ENCODE data around the gene CCNY.
A peak's percentile ranks its signal among the peaks of the same experiment; 100 is the strongest.
"Not testable (repeated sequence)": the region's sequence is repeated elsewhere in the genome, so short reads cannot be mapped to it uniquely, and the experiment has no call there.

The CCNY gene

DNA sequence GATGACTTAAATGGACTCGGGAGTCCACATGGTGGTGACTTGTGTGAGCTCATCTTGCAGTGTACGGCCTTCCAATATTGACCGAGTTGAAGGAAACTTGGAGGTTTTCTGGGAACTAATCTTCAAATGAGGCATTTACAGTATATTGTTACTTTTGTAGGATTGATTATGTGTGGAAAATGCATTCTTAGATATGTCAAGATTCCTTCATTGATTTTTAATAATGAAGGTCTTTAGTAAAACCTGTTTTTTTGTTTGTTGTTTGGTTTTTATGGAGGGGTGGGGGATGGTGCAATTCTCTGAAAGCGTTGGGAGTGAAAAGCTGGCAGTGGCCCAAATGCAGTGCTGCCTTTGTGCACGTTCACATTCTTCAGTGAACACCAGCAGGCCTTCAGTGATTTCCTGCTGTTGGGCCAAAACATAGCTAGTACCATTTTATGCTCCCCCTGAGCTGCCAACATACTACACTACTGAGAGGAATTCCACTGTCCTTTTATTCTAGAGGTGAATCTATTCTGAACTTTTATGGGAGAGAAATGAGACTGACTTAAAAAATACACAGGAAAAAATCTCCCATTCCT lies 50.4 kb downstream of the CCNY start:
- peak; percentile 79 for DNase-seq

DNA sequence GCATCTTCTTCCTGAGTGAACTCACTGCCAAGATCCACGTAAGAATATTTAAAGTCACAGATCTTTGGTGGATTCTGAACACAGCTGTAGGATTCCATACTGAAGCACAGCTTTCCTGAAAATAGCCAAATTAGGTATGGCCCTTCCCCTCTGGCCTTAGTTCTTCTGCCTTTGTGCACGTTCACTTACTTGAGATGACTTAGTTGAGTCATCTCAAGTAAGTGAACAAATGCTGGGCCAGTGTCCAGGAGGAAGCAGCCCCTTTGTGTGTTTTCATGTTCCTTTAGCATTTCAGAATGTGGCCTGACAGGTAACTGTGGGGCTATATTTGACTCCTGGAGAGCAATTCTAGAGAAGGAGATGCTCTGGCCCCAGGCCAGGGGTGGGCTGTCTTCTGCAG lies 51.5 kb downstream of the CCNY start:
- peak; percentile 66 for DNase-seq

DNA sequence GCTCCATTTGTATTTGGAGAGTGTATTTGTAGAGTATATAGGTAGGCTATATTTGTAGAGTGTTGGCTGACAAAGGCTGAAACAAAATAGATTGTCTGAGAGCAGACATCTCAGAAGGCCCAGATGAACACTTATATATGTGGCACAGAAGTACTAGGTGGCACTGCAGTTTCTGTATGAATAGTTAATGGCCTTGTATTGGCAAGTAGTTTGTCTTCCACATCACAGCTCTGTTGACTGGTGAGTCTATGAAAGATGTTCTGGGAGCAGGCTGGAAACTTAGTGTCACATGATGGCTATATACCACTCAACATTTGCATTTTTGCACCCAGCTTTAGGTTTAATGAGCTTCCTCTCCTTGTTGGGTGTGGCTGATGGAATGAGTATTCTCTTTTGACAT lies 51.9 kb downstream of the CCNY start:
- no peak for DNase-seq

DNA sequence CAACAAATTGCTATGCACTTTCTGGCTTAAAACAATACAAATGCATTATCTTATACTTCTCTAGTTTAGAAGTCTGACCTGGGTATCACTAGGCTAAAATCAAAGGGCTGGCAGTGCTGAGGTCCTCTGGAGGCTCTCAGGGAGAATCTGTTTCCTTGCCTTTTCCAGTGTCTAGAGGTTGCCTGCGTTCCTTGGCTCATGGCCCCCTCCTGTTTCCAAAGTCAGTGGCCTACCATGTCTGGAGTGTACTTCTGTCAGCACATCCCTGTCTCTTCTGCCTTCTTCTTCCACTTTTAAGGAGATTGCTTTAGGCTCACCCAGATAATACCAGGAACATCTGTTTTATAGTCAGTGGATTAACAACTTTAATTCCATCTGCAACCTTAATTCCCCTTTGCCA lies 52.4 kb downstream of the CCNY start:
- no peak for DNase-seq

DNA sequence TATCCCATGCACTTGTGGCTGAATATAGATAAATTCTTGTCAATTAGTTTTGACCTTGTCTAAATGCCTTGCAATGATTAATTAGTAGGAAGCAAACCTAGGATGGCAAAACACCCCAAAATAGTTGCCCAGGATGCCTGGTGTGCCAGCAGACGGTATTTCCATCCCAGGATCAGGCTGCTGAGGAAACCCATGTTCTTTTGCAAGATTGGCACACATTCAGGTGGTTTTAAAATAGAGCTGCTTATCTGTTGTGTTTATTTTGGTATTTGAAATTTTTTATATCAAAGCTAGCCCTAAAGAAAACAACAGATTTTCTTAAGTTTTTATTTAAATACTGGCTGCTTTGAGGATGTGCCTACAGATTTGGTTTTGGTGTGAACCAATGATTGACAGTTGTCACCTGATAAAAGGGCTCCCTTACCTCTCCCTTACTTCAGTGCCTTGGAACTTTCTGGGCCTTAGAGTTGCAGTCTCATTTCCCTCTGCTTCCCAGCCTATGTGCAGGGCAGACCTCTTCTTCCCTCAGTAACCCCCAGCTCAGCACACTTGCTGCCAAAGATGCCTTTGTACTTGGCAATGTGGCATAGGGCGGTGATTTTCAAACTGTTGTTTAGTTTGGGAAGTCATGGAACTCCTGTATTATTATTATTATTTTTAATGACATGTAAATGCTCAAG lies 54.0 kb downstream of the CCNY start:
- no peak for DNase-seq

DNA sequence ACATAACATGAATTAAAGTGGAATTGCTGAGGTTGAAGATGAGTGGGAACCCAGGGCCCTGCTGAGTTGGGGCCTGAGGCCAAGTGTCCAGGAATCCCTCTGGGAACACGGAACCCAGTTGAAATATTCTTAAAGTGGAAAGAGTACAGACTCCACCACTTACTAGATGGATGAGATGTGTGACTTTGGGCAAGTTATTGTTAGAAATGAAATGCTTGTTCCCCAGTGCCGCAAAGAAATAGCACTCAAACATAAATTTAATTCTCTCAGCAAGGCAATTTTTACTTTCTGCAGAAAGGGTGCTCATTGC lies 54.5 kb downstream of the CCNY start:
- no peak for DNase-seq

DNA sequence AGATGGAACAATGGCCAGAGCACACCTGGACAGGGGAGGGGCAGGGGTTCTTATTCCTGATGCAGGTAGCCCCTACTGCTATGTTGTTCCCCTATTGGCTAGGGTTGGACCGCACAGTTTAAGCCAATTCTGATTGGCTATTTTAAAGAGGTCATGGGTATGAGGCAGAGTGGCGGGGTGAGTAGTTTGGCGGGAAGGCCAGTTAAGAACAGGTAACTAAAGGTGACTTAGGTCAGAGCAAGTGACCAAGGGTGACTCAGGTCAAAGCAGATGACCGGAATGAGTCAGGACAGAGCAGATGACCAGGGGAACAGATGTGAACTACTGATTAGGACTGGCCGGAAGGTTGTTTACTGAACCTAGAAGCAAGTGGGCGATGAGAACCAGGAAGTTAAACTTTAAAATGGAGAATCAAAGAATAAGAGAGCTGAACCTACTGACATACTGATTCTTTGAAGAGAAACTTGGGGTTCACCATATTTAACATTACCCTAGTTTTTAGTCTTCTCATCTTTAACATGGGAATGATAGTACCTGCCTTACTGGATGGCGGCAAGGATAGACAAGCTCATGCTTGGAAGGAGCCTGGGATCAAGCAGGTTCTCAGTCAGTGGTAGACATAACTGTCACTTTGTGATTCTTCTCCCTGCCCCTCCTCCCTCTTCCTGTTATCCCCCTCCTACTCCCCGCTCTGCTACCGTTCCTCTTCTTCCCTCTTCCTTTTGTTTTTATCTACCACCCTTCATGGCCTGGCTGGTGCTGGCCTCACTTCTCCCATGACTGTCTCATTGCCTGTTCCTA lies 55.0 kb downstream of the CCNY start:
- DNase-seq = no peak

DNA sequence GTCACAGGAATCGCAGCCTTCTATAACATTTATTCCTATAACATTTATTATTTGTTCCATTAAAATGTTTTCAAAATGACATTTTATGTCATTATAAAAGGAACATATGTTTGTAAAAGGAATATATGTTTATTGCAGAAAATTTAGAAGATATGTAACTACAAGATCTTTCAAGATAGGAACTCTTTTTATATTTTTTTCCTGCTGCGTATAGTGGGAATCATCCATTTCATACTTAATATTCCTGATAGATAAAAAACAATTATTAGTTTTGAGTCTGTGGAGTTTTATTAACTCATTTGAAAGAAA lies 55.6 kb downstream of the CCNY start:
- no peak for DNase-seq

DNA sequence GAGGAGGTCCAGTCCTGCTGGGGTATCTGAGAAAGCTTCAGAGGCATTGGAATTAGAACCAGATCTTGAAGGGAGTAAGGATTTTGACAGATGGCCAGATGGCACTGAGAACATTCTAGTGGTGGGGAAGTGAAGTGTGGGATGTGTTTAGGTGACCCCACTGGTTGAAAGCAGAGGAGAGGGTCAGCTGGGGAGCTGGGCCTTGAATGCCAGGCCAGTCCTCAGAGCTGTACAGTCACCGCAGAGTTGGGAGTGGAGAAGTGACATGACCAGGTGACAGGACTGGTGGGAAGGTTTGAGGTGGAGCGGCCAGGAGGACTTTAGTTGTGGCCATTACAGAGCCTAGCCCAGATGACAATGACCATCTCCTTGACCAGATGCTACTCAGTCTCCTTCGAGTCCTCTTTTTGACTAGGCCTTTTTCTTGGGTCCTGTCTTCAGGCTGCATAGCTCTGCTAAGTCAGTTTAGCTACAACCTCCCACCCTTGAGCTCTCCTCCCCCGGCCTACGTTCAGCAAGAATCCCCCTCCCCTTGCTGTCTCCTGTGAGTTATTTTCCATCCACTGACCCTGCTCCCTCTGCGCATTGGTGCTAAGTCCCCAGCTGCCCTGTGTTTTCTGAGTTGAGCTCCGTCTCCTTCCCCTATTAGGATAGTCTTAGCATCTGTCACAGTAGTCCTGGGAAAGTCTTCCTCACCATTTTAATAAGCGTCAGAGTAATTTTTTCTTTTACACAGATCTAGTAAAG lies 56.3 kb downstream of the CCNY start:
- no peak for DNase-seq

DNA sequence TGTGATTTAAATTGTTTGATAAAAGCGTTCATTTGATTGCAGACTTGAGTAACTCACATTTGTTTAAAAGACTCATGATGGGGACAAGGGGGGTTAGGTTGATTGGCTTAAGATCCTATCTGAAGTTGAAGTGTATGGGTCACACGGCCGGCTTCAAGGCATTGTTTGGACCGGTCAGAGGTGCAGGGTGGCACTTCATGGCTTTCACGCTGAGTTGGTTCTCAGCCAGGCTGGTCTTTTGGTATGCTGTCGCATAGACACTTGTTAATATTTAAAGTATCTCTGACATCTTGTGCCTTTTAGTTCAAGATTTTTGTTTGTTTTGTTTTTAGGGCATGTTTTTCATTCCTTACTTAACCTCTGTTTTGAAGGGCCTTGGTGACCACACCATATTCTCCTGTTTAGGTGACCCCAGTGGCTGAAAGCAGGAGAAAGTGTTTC lies 58.1 kb downstream of the CCNY start:
- no peak for DNase-seq

DNA sequence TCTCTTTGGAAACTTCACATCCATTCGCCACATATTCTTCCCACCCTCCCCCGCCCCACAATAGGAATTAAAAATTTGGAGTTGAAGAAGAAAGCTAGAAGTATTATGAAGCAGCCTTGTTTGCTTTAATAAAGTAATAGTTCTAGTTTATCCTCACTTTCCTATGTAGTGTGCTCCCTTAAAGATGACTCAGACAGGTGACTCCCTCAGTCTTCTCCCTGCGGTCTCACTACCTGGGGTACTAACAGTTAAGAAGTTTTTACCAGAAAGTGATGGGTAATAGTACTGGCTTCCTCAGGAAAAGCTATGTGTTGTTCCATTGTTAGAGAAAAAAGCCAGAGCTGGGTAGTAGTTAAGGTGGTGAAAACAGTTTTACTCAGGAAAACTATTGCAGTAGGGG lies 58.6 kb downstream of the CCNY start:
- no peak for DNase-seq

DNA sequence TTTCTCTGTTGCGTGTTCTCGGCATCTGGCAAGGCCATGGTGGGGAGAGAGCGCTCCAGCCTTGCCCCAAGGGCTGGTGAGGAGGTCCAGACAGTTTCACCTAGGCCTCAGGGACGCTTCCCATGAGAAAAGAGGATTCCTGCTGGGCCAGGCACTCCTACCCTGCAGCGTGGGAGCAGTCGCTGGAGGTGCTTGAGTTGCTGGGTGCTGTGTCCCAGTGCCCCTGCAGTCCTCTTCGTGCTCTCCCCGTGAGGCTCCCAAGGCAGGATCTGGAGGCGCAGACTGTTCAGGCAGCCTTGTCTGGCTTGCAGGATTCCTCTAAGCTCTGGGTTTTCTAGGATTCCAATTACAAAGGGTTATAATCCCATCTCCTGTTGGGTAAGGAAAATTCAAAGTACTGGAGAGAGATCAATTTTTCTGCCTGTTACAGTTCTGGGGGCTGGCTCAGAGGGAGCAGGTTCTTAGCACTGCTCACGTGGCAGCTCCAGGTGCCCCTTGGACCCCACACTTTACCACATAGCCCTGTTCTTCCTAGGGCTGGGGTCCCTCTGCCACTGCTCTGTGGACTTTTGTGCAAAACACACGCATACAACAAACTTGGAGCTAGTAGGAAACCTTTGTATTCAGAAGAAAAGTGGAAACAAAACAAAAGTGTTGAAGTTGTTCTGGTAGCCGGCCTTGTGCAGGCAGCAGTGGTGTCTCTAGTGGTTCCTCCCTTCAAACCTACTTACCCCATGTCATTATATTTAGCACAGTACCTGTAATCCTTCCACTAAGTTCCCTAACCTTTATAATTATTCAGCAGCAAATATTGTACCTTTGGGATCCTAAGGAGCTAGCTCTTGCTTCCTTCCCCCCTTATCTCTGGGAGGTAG lies 60.5 kb downstream of the CCNY start:
- DNase-seq = no peak

DNA sequence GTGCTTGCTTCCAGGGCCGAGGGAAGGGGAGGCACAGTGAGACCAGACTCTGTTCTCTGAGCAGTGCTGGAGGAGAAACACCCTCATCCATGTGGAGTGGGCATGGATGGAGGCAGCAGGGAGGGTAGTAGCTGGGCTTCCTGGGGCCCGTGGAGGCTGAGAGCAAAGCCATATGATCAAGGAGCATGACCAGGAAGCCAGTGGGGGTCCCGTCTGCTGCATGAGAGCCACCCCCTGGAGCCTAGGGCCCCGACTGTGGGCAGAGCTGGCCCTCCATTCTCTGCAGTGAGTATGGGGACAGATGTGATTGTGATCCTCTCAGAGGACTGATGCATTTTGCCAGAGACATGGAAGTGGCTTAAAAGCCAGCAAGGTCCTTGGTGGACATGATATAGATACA lies 61.6 kb downstream of the CCNY start:
- no peak for DNase-seq

DNA sequence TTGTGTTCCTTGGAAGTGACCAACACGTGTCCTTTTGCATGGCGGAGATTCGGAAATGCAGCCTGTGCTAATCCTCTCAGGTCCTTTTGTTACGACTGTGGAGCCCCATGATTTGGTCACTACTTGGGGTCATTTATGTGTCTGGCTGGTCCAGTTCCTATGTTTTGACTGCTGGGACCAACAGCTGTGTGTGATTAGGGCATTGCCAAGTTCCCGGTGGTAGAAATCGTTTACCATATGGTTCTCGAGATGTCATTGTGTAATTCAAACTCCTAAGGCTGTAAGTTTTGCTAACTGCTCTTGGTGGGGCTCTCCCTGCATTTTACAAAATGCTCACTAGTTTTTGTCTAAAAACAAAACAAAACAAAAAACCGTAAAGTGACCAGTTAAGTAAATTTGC lies 62.0 kb downstream of the CCNY start:
- DNase-seq = peak; percentile 46

DNA sequence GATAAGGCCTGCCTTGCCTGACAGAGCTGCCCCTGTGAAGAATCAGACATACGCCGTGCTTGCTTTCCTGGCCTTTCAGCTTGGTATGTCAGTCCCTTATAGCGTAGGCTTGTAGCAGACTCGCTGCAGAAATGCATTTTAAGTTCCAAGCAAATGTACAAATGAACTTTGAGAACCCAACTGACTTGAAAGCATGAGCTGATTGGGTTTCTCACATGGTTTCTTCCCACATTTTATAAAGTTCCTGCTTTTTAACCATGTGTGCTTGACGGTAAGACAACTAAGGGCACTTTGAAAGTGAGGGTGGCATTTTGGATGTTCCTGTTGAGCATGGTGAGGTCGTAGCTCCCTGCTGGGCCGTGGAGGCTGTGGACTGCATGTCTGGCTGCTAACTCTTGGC lies 62.6 kb downstream of the CCNY start:
- peak; percentile 20 for DNase-seq

DNA sequence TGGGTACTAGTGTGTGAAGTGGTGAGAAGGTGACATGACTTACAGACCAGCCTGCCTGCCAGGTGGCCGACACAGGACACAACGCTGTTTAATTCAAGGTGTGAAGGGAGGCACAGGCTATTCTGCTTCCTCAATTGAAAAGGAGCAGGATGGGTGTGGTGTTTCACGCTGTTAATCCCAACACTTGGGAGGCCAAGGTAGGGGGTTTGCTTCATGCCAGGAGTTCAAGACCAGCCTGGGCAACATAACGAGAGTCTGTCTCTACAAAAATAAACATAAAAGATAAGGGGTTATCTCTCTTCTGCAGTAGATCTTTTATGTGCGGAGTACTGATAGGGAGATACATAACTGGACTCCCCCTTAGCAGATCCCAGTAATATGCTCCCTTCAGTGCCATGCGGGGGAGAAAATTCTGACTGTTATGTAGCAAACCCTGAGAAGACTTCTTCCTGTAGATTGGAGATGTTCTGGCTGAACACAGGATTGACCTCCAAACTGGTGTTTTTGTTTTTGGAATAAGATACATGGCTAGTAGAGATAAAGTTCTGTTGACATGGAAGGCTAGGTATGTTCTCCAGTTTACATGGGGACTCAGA lies 63.2 kb downstream of the CCNY start:
- no peak for DNase-seq

DNA sequence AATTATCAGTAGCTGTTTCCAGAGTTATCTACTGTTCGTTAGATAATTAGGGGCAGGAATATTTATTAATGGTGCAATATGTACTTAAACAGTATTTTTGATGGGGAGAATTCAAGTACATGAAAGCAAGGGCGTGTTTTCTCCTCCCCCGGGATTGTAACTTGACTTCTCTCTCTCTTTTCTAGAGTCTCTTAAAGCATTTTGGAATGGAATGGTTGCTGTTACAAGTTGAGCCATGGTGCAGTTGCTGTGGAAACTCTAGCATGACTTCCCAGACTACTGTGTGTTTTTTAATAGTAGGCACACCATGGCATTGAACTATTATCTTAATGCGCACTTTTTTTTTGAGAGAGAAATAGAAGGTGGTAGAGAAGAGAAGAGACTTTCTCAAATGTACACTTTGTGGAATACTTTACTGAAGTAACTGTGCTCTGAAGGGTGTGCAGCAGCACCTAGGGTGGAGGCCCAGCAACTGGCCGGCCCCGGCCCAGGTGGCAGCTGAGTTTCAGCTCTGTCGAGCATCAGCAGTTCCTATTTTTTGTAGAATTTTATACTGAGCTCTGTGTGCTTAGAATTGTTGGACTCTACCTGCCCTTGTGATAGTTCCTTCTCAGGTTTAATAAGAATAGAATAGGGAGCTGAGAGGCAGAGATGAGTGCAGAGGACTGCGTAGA lies 64.4 kb downstream of the CCNY start:
- no peak for DNase-seq

DNA sequence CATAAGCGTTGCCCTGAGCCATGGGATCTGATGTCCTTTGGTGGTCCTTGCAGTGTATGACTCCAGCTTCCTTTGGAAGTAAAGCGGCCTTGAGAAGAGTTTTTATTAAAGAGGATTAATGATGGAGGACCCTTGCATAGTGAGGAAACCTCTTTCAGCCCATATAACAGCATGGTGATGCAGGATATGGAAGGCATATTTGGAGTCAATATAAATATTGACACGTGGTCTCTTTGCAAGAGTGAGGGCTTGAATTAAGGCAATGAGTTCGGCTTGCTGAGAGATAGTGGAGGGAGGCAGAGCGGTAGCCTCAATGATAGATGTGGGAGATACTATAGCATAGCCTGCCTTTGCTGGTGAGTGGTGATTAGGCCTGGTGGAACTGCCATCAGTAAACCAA lies 67.2 kb downstream of the CCNY start:
- not testable (repeated sequence) for DNase-seq

DNA sequence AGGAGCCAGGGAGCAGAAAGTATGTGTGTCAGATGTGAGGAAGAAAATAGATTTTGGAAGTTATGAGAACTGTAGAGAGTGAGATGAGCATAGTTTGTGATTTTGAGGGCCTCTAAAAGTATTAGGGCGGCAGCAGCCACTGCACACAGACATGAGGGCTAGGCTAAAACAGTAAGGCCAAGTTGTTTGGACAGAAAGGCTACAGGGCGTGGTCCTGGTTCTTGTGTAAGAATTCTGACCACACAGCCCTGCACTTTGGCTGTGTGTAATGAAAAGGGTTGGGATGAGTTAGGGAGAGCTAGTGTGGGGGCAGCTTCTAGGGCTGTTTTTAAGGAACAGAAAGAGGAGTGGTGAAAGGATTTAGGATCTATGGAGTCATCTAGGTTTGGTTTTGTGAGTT lies 67.8 kb downstream of the CCNY start:
- DNase-seq = not testable (repeated sequence)

DNA sequence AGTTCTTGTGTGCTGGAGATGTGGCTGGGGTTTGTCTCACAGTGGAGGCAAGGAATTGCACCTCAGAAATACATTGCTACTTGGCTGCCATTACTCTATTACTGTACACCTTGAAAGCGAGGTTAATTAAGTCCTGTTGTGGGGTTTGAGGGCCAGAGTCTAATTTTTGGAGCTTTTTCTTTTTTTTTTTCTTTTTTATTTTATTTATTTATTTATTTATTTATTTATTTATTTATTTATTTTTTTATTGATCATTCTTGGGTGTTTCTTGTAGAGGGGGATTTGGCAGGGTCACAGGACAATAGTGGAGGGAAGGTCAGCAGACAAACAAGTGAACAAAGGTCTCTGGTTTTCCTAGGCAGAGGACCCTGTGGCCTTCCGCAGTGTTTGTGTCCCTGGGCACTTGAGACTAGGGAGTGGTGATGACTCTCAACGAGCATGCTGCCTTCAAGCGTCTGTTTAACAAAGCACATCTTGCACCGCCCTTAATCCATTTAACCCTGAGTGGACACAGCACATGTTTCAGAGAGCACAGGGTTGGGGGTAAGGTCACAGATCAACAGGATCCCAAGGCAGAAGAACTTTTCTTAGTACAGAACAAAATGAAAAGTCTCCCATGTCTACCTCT lies 69.8 kb downstream of the CCNY start:
- not testable (repeated sequence) for DNase-seq

DNA sequence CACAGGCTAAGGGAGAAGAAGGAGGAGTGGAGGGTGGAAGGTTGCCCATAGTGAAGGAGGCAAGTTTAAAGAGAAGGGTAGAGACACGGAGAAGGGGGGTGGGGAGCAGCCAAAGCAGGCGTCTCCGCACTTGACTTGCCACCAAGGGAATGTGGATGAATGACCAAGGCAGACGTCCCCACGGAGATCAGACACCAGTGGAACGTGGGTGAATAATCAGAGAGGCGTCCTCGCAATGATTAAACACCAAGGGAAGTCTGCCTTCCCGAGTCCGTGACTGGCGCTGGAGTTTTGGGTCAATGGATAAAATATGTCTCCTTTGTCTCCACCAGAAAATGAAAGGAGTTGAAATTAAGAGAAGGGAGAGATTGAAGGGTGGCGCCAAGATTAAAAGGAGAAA lies 71.4 kb downstream of the CCNY start:
- not testable (repeated sequence) for DNase-seq
